SU-DHL-6 (cell line): ENCODE measurements around the gene GPR68.

ENCODE experiments used
- H2AFZ ChIP-seq: fragments of 200-600 bp; sonication (generic); 2 replicates; pipeline ENCODE4 v1.6.1; 2014; ENCODE audit warnings: low read depth, mild to moderate bottlenecking, moderate library complexity, mixed read lengths, antibody characterized with exemption, low read length; ENCODE audit not compliant: severe bottlenecking
- H3F3A ChIP-seq: fragments of 200-600 bp; shearing (Covaris generic); 2 replicates; pipeline ENCODE4 v1.6.0; 2016; ENCODE audit warnings: antibody characterized with exemption, mild to moderate bottlenecking; ENCODE audit not compliant: insufficient read depth
- H3K27ac ChIP-seq: fragments of 200-600 bp; sonication (generic); 2 replicates; pipeline ENCODE4 v1.5.1; 2016; ENCODE audit warnings: low read depth, mild to moderate bottlenecking, low read length, moderate library complexity, mixed read lengths
- H3K27me3 ChIP-seq: fragments of 200-600 bp; sonication (generic), shearing (Covaris generic); 2 replicates; pipeline ENCODE4 v1.6.0; 2014; ENCODE audit warnings: mild to moderate bottlenecking, low read length
- H3K36me3 ChIP-seq: fragments of 200-600 bp; sonication (generic); 2 replicates; pipeline ENCODE4 v1.6.1; 2014; ENCODE audit warnings: mild to moderate bottlenecking, low read length, mixed read lengths
- H3K4me2 ChIP-seq: fragments of 300-600, 200-600 bp; shearing (Covaris generic), sonication (generic); 2 replicates; pipeline ENCODE4 v1.6.0; 2014; ENCODE audit warnings: low read length, low read depth, mild to moderate bottlenecking; ENCODE audit not compliant: poor library complexity, severe bottlenecking
- H3K4me3 ChIP-seq: fragments of 200-600 bp; sonication (generic); 2 replicates; pipeline ENCODE4 v1.5.1; 2014; ENCODE audit warnings: antibody characterized with exemption, low read length, mild to moderate bottlenecking, mixed read lengths; ENCODE audit not compliant: insufficient read depth, poor library complexity, severe bottlenecking
- H3K79me2 ChIP-seq: fragments of 200-600 bp; sonication (generic); 2 replicates; pipeline ENCODE4 v1.6.1; 2014; ENCODE audit warnings: mild to moderate bottlenecking, low read length, moderate library complexity; ENCODE audit not compliant: insufficient read depth
- H3K9ac ChIP-seq: fragments of 200-600 bp; sonication (generic); 2 replicates; pipeline ENCODE4 v1.7.0; 2014; ENCODE audit warnings: mild to moderate bottlenecking, low read length
- H3K9me2 ChIP-seq: fragments of 200-600 bp; sonication (generic); replicated peaks from 2 replicates; pipeline ENCODE4 v1.6.1; 2014; ENCODE audit warnings: low read length; ENCODE audit not compliant: insufficient read depth
- H3K9me3 ChIP-seq: fragments of 200-600 bp; sonication (generic); 2 replicates; pipeline ENCODE4 v1.6.1; 2014; ENCODE audit warnings: low read length, mixed read lengths; ENCODE audit not compliant: insufficient read depth
- H4K20me1 ChIP-seq: fragments of 200-600 bp; sonication (generic); 2 replicates; pipeline ENCODE4 v1.6.1; 2014; ENCODE audit warnings: low read depth, mild to moderate bottlenecking, antibody characterized with exemption, low read length, moderate library complexity, mixed read lengths
- CTCF ChIP-seq: fragments of 200-600 bp; sonication (generic); IDR thresholded peaks from one replicate; pipeline ENCODE4 v1.5.1; 2017; ENCODE audit warnings: antibody characterized with exemption, mild to moderate bottlenecking, low read length, moderate library complexity; ENCODE audit not compliant: insufficient read depth, poor library complexity, severe bottlenecking
- EZH2phosphoT487 ChIP-seq: fragments of 200-600 bp; sonication (generic), shearing (Covaris generic); conservative IDR thresholded peaks from 2 replicates; pipeline ENCODE4 v1.6.1; 2018; ENCODE audit warnings: mild to moderate bottlenecking, antibody characterized with exemption, low read length, moderate library complexity, mixed read lengths

The GPR68 gene

DNA sequence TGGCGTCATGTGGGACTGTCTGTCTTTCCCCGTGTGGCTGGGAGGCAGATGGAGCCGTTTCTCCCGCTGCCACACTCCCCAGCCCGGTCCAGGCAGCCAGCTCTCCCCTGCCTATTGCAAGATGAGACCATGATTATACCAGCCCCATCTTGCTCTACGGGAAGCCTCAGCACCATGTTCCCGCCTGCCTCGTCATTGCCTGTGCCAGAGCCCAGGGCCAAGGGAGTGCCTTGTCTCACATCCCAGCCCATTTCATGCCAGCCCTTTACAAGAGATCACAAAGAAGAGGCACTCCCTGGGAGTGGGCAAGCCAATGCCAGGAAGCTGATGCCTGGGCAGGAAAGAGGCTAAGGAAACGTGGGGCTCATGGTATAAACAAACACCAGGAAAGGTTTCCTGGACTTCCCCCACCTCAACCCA is 23.9 kb downstream of the GPR68 start:
- Histone ChIP-seq H3K9me3 (no peaks in the 10 kb centered on the region), H3K9me2 (no peaks in the 10 kb centered on the region), H3K4me2 (no peak overlapping the region), H3K9ac (no peak overlapping the region), H3K27ac (no peak overlapping the region), H3K4me3 (no peak overlapping the region), H3K79me2 (no peaks in the 10 kb centered on the region), H3F3A (no peaks in the 10 kb centered on the region), H3K27me3 (no peaks in the 10 kb centered on the region), H4K20me1 (no peaks in the 10 kb centered on the region), H2AFZ (no peak overlapping the region), H3K36me3 (no peaks in the 10 kb centered on the region)
- no peak for TF ChIP-seq EZH2phosphoT487
- TF ChIP-seq CTCF = no peak

GRCh38 chr14:91219517-91220389 is 24.8 kb downstream of the GPR68 start:
- H3K4me3 ChIP-seq = no peak overlapping the region
- no peaks in the 10 kb centered on the region for H3K36me3 ChIP-seq
- H3F3A ChIP-seq = no peaks in the 10 kb centered on the region
- H3K27ac ChIP-seq = no peak overlapping the region
- no peak overlapping the region for H3K9ac ChIP-seq
- no peaks in the 10 kb centered on the region for H3K9me2 ChIP-seq
- no peaks in the 10 kb centered on the region for H4K20me1 ChIP-seq
- no peaks in the 10 kb centered on the region for H3K79me2 ChIP-seq
- TF ChIP-seq EZH2phosphoT487 (no peak), CTCF (no peak)
- no peak overlapping the region for H2AFZ ChIP-seq
- no peak overlapping the region for H3K4me2 ChIP-seq
- H3K27me3 ChIP-seq = no peaks in the 10 kb centered on the region
- H3K9me3 ChIP-seq = no peaks in the 10 kb centered on the region

DNA sequence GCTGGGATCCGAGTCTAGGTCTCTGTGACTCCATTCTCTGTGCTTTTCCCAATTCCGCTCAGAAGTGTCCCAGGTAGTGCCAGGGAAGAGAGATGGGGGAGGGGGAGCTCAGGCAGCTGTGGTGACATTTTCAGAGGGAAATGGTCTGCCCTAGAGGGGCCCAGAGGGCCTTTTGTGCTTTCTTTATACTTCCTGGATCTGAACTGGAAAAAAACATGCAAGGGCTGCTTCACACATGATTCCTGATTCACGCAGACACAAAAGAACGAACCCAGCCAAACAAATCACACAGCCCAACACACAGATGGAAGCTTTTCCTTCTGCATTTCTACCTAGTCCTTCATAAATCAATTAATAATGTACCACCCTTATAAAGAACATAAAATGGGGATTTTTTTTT is 26.5 kb downstream of the GPR68 start:
- H3K27me3 ChIP-seq = no peaks in the 10 kb centered on the region
- H3K79me2 ChIP-seq = no peaks in the 10 kb centered on the region
- no peak overlapping the region for H3K4me3 ChIP-seq
- H3K4me2 ChIP-seq = no peak overlapping the region
- H3K36me3 ChIP-seq = no peaks in the 10 kb centered on the region
- no peak overlapping the region for H3K9ac ChIP-seq
- H3F3A ChIP-seq = no peaks in the 10 kb centered on the region
- no peaks in the 10 kb centered on the region for H3K9me3 ChIP-seq
- H2AFZ ChIP-seq = no peak overlapping the region
- TF ChIP-seq CTCF = no peak
- no peak for TF ChIP-seq EZH2phosphoT487
- H3K9me2 ChIP-seq = no peaks in the 10 kb centered on the region
- H4K20me1 ChIP-seq = no peaks in the 10 kb centered on the region
- no peak overlapping the region for H3K27ac ChIP-seq
